ENCODE data around the gene PRRX2.
A peak's percentile ranks its signal among the peaks of the same experiment; 100 is the strongest.

PRRX2 gene

DNA sequence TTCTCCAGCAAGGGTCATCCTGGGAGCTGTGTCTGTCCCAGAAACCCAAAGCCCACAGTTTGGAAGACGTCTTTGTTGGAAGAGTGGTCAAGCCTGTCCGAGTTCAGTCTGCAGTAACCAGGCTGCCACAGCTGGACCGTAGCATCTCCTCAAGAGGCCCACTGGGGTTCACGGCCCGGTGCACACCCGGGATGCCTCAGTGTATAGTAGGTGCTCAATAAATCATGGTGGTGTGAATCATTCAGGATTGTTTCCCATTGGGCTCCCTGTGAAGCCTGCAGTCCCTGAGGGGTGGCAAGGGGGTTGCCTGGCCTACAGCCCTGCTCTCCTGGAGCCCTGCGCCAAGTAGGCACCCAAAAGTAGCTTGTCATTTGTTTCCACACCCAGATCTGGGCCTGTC lies 10.3 kb upstream of the PRRX2 start:
- Histone ChIP-seq H3K9me3 (ENCODE audit: control insufficient read depth, insufficient read depth, low read depth, low read length) (no peaks in the 10 kb centered on the region), H3K4me1 (ENCODE audit: control insufficient read depth, insufficient read depth, low read length) (no peaks in the 10 kb centered on the region), H3K27ac (ENCODE audit: extremely low read depth, low read depth, low read length) (no peak overlapping the region), H3K4me3 (ENCODE audit: low read depth, low read length) (no peak overlapping the region), H3K36me3 (ENCODE audit: control insufficient read depth in 2 of 2, insufficient read depth in 1 of 2, low read length in 2 of 2) (no peaks in the 10 kb centered on the region)
- CTCF ChIA-PET, result interaction anchor here (0.5 to 1.4 kb wide), 6 partner anchors 26 to 626 kb away, joined by 3 to 5 read pairs (median 4); no protein-coding TSS in a partner anchor
- POLR2A ChIA-PET, result no interaction called here
- TF ChIP-seq ZNF664 (tag by site-specific recombination; IDR thresholded peaks at IDR 0.05) (peak; percentile 96), SP3 (tag by site-specific recombination; IDR thresholded peaks at IDR 0.05) (no peak), ZNF311 (tag by site-specific recombination; IDR thresholded peaks at IDR 0.05; ENCODE audit: borderline replicate concordance) (no peak), SP7 (tag by site-specific recombination; IDR thresholded peaks at IDR 0.05) (no peak)

DNA sequence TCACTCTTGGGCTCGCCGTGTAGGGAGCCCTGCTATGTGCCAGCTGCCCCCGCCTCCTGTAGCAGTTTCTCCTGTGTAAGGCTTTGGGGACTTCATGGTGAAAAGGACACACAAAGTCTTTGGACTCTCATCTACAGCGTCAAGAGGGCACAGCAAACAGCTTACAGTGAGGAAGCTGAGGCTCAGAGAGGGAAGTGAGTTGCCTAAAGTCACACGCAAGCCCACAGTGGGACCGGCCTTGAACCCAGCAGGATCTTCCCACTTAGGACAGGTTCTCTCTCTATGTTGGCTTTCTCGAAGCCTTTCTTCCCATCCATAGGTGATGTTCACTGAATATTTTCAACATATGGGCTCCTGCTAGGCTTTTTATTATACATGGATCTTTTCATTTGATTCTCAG lies 9.8 kb upstream of the PRRX2 start:
- Histone ChIP-seq H3K27ac (ENCODE audit: extremely low read depth, low read depth, low read length) (no peak overlapping the region), H3K4me3 (ENCODE audit: low read depth, low read length) (no peak overlapping the region), H3K9me3 (ENCODE audit: control insufficient read depth, insufficient read depth, low read depth, low read length) (no peaks in the 10 kb centered on the region), H3K4me1 (ENCODE audit: control insufficient read depth, insufficient read depth, low read length) (no peaks in the 10 kb centered on the region), H3K36me3 (ENCODE audit: control insufficient read depth in 2 of 2, insufficient read depth in 1 of 2, low read length in 2 of 2) (no peaks in the 10 kb centered on the region)
- POLR2A ChIA-PET, result no interaction called here
- TF ChIP-seq ZNF274 (IDR thresholded peaks at IDR 0.05; ENCODE audit: low read length), result no peak
- TF ChIP-seq ZNF274 (tag by site-specific recombination; IDR thresholded peaks at IDR 0.05; ENCODE audit: borderline replicate concordance), result no peak
- TF ChIP-seq, protein P1, sequence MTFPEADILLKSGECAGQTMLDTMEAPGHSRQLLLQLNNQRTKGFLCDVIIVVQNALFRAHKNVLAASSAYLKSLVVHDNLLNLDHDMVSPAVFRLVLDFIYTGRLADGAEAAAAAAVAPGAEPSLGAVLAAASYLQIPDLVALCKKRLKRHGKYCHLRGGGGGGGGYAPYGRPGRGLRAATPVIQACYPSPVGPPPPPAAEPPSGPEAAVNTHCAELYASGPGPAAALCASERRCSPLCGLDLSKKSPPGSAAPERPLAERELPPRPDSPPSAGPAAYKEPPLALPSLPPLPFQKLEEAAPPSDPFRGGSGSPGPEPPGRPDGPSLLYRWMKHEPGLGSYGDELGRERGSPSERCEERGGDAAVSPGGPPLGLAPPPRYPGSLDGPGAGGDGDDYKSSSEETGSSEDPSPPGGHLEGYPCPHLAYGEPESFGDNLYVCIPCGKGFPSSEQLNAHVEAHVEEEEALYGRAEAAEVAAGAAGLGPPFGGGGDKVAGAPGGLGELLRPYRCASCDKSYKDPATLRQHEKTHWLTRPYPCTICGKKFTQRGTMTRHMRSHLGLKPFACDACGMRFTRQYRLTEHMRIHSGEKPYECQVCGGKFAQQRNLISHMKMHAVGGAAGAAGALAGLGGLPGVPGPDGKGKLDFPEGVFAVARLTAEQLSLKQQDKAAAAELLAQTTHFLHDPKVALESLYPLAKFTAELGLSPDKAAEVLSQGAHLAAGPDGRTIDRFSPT (tag by site-specific recombination; IDR thresholded peaks at IDR 0.05), result no peak
- TF ChIP-seq, protein P2, sequence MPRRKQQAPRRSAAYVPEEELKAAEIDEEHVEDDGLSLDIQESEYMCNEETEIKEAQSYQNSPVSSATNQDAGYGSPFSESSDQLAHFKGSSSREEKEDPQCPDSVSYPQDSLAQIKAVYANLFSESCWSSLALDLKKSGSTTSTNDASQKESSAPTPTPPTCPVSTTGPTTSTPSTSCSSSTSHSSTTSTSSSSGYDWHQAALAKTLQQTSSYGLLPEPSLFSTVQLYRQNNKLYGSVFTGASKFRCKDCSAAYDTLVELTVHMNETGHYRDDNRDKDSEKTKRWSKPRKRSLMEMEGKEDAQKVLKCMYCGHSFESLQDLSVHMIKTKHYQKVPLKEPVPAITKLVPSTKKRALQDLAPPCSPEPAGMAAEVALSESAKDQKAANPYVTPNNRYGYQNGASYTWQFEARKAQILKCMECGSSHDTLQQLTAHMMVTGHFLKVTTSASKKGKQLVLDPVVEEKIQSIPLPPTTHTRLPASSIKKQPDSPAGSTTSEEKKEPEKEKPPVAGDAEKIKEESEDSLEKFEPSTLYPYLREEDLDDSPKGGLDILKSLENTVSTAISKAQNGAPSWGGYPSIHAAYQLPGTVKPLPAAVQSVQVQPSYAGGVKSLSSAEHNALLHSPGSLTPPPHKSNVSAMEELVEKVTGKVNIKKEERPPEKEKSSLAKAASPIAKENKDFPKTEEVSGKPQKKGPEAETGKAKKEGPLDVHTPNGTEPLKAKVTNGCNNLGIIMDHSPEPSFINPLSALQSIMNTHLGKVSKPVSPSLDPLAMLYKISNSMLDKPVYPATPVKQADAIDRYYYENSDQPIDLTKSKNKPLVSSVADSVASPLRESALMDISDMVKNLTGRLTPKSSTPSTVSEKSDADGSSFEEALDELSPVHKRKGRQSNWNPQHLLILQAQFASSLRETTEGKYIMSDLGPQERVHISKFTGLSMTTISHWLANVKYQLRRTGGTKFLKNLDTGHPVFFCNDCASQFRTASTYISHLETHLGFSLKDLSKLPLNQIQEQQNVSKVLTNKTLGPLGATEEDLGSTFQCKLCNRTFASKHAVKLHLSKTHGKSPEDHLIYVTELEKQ (tag by site-specific recombination; IDR thresholded peaks at IDR 0.05; ENCODE audit: borderline replicate concordance), result no peak
- TF ChIP-seq, protein P3, sequence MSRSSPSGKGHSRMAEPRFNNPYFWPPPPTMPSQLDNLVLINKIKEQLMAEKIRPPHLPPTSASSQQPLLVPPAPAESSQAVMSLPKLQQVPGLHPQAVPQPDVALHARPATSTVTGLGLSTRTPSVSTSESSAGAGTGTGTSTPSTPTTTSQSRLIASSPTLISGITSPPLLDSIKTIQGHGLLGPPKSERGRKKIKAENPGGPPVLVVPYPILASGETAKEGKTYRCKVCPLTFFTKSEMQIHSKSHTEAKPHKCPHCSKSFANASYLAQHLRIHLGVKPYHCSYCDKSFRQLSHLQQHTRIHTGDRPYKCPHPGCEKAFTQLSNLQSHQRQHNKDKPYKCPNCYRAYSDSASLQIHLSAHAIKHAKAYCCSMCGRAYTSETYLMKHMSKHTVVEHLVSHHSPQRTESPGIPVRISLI (tag by site-specific recombination; IDR thresholded peaks at IDR 0.05), result no peak
- TF ChIP-seq ZNF146 (tag by site-specific recombination; IDR thresholded peaks at IDR 0.05), result no peak
- TF ChIP-seq ZNF785 (tag by site-specific recombination; IDR thresholded peaks at IDR 0.05), result no peak
- TF ChIP-seq, protein P4, sequence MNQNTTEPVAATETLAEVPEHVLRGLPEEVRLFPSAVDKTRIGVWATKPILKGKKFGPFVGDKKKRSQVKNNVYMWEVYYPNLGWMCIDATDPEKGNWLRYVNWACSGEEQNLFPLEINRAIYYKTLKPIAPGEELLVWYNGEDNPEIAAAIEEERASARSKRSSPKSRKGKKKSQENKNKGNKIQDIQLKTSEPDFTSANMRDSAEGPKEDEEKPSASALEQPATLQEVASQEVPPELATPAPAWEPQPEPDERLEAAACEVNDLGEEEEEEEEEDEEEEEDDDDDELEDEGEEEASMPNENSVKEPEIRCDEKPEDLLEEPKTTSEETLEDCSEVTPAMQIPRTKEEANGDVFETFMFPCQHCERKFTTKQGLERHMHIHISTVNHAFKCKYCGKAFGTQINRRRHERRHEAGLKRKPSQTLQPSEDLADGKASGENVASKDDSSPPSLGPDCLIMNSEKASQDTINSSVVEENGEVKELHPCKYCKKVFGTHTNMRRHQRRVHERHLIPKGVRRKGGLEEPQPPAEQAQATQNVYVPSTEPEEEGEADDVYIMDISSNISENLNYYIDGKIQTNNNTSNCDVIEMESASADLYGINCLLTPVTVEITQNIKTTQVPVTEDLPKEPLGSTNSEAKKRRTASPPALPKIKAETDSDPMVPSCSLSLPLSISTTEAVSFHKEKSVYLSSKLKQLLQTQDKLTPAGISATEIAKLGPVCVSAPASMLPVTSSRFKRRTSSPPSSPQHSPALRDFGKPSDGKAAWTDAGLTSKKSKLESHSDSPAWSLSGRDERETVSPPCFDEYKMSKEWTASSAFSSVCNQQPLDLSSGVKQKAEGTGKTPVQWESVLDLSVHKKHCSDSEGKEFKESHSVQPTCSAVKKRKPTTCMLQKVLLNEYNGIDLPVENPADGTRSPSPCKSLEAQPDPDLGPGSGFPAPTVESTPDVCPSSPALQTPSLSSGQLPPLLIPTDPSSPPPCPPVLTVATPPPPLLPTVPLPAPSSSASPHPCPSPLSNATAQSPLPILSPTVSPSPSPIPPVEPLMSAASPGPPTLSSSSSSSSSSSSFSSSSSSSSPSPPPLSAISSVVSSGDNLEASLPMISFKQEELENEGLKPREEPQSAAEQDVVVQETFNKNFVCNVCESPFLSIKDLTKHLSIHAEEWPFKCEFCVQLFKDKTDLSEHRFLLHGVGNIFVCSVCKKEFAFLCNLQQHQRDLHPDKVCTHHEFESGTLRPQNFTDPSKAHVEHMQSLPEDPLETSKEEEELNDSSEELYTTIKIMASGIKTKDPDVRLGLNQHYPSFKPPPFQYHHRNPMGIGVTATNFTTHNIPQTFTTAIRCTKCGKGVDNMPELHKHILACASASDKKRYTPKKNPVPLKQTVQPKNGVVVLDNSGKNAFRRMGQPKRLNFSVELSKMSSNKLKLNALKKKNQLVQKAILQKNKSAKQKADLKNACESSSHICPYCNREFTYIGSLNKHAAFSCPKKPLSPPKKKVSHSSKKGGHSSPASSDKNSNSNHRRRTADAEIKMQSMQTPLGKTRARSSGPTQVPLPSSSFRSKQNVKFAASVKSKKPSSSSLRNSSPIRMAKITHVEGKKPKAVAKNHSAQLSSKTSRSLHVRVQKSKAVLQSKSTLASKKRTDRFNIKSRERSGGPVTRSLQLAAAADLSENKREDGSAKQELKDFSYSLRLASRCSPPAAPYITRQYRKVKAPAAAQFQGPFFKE (tag by site-specific recombination; IDR thresholded peaks at IDR 0.05; ENCODE audit: borderline replicate concordance), result no peak
- no peak for TF ChIP-seq ZNF248 (tag by site-specific recombination; IDR thresholded peaks at IDR 0.05)
- CTCF ChIA-PET, result interaction anchor here (0.6 to 1.7 kb wide), 7 partner anchors 13 to 524 kb away, joined by 3 to 8 read pairs (median 4); no protein-coding TSS in a partner anchor

Data from HEK293 (cell line).